ACC112 (cell line): Measurements from ENCODE around the gene MYLK.
"Not testable (repeated sequence)": the region's sequence is repeated elsewhere in the genome, so short reads cannot be mapped to it uniquely, and the experiment has no call there.

Experiments used
- H2AFZ ChIP-seq: fragments of 200-600 bp; sonication (generic); one replicate; pipeline ENCODE4 v1.6.0; 2017; ENCODE audit warnings: antibody characterized with exemption, low read length; ENCODE audit not compliant: unreplicated experiment
- H3K27ac ChIP-seq: fragments of 200-600 bp; sonication (generic); 2 replicates; pipeline ENCODE4 v1.5.1; 2014; ENCODE audit warnings: low read depth, mild to moderate bottlenecking, antibody characterized with exemption, low read length, moderate library complexity
- H3K27me3 ChIP-seq: fragments of 200-600 bp; sonication (generic); 2 replicates; pipeline ENCODE4 v1.6.1; 2014; ENCODE audit warnings: mild to moderate bottlenecking, antibody characterized with exemption, low read length, moderate library complexity, mixed read lengths; ENCODE audit not compliant: insufficient read depth
- H3K36me3 ChIP-seq: fragments of 200-600 bp; sonication (generic); 2 replicates; pipeline ENCODE4 v1.6.1; 2016; ENCODE audit warnings: mild to moderate bottlenecking, antibody characterized with exemption, low read length, moderate library complexity, mixed read lengths; ENCODE audit not compliant: insufficient read depth
- H3K4me1 ChIP-seq: fragments of 200-600 bp; sonication (generic); one replicate; pipeline ENCODE4 v1.6.1; 2016; ENCODE audit warnings: low read length, mixed read lengths; ENCODE audit not compliant: insufficient read depth, unreplicated experiment, control insufficient read depth
- H3K4me3 ChIP-seq: fragments of 200-600 bp; sonication (generic); 2 replicates; pipeline ENCODE4 v1.5.1; 2014; ENCODE audit warnings: mild to moderate bottlenecking, low read depth, low read length
- H3K79me2 ChIP-seq: fragments of 200-600 bp; sonication (generic); one replicate; pipeline ENCODE4 v1.6.0; 2016; ENCODE audit warnings: low read length; ENCODE audit not compliant: control insufficient read depth, unreplicated experiment, insufficient read depth

The MYLK gene

GRCh38 chr3:123702720-123703119 lies 181.4 kb downstream of the MYLK start:
- Histone ChIP-seq H2AFZ (no peak overlapping the region), H3K4me1 (peaks cover 13% of the 10 kb centered on the region), H3K27ac (no peak overlapping the region), H3K4me3 (no peak overlapping the region), H3K27me3 (no peaks in the 10 kb centered on the region), H3K36me3 (no peaks in the 10 kb centered on the region), H3K79me2 (no peaks in the 10 kb centered on the region)

GRCh38 chr3:123702057-123702456 lies 182.1 kb downstream of the MYLK start:
- not testable (repeated sequence) for H3K27me3 ChIP-seq, H3K27ac ChIP-seq, H2AFZ ChIP-seq, H3K4me3 ChIP-seq, H3K36me3 ChIP-seq, H3K79me2 ChIP-seq
- H3K4me1 ChIP-seq: peaks cover 13% of the 10 kb centered on the region

GRCh38 chr3:123700791-123701722 lies 183.1 kb downstream of the MYLK start:
- H2AFZ ChIP-seq: no peak overlapping the region
- no peaks in the 10 kb centered on the region for H3K36me3 ChIP-seq
- no peak overlapping the region for H3K4me3 ChIP-seq
- no peaks in the 10 kb centered on the region for H3K27me3 ChIP-seq
- peaks cover 13% of the 10 kb centered on the region for H3K4me1 ChIP-seq
- no peaks in the 10 kb centered on the region for H3K79me2 ChIP-seq
- no peak overlapping the region for H3K27ac ChIP-seq

- Histone ChIP-seq H3K27ac (no peak overlapping the region), H3K36me3 (no peaks in the 10 kb centered on the region), H3K4me1 (peaks cover 33% of the 10 kb centered on the region)
These were observed 185.3 kb downstream of the MYLK start for GRCh38 chr3:123698813-123699212.

GRCh38 chr3:123696808-123697207 lies 187.3 kb downstream of the MYLK start:
- no peak overlapping the region for H3K4me3 ChIP-seq
- H3K27ac ChIP-seq: no peak overlapping the region
- H3K27me3 ChIP-seq: no peaks in the 10 kb centered on the region
- H3K4me1 ChIP-seq: peaks cover 45% of the 10 kb centered on the region
- H3K79me2 ChIP-seq: no peaks in the 10 kb centered on the region
- no peaks in the 10 kb centered on the region for H3K36me3 ChIP-seq
- no peak overlapping the region for H2AFZ ChIP-seq

More at GRCh38 chr3:123698813-123699212, 185.3 kb downstream of the MYLK start:
- no peaks in the 10 kb centered on the region for H3K27me3 ChIP-seq
- H3K4me3 ChIP-seq: no peak overlapping the region
- H3K79me2 ChIP-seq: no peaks in the 10 kb centered on the region
- no peak overlapping the region for H2AFZ ChIP-seq

- Histone ChIP-seq H3K27ac (no peak overlapping the region), H3K36me3 (no peaks in the 10 kb centered on the region), H3K27me3 (no peaks in the 10 kb centered on the region), H2AFZ (no peak overlapping the region), H3K4me3 (no peak overlapping the region), H3K79me2 (no peaks in the 10 kb centered on the region), H3K4me1 (peaks cover 42% of the 10 kb centered on the region)
These were observed 188.1 kb downstream of the MYLK start for GRCh38 chr3:123695731-123696640.

- Histone ChIP-seq H3K27ac (no peak overlapping the region), H3K79me2 (no peaks in the 10 kb centered on the region), H3K4me1 (peaks cover 42% of the 10 kb centered on the region), H2AFZ (no peak overlapping the region), H3K27me3 (no peaks in the 10 kb centered on the region), H3K4me3 (no peak overlapping the region), H3K36me3 (no peaks in the 10 kb centered on the region)
These were observed 189.0 kb downstream of the MYLK start for GRCh38 chr3:123695152-123695551.

- H3K36me3 ChIP-seq: no peaks in the 10 kb centered on the region
- no peaks in the 10 kb centered on the region for H3K79me2 ChIP-seq
- H3K27me3 ChIP-seq: no peaks in the 10 kb centered on the region
- peak overlapping the region; percentile 7 for H2AFZ ChIP-seq
- peaks cover 46% of the 10 kb centered on the region for H3K4me1 ChIP-seq
- H3K27ac ChIP-seq: peak overlapping the region; percentile 30; the same call in 1 of the 2 replicates
- H3K4me3 ChIP-seq: peak overlapping the region; percentile 42; the same call in 1 of the 2 replicates
These were observed 189.6 kb downstream of the MYLK start for GRCh38 chr3:123694366-123695087.

GRCh38 chr3:123693584-123694190 lies 190.4 kb downstream of the MYLK start:
- Histone ChIP-seq H3K36me3 (no peaks in the 10 kb centered on the region), H3K27me3 (no peaks in the 10 kb centered on the region), H3K27ac (peak overlapping the region; percentile 30; the same call in 1 of the 2 replicates), H3K79me2 (no peaks in the 10 kb centered on the region), H3K4me1 (peaks cover 51% of the 10 kb centered on the region), H2AFZ (no peak overlapping the region), H3K4me3 (no peak overlapping the region)

- Histone ChIP-seq H3K27me3 (no peaks in the 10 kb centered on the region), H3K79me2 (no peaks in the 10 kb centered on the region), H3K36me3 (no peaks in the 10 kb centered on the region), H3K4me3 (no peak overlapping the region), H3K27ac (no peak overlapping the region), H3K4me1 (peaks cover 57% of the 10 kb centered on the region), H2AFZ (no peak overlapping the region)
These were observed 191.5 kb downstream of the MYLK start for GRCh38 chr3:123692671-123693070.
